ENCODE results near the gene AK8.

Gene AK8

GRCh38 chr9:132826621-132827365 lies 51.3 kb downstream of the AK8 start:
- Mint-ChIP-seq H3K9me3 (no peaks in the 10 kb centered on the region), H3K4me1 (peaks cover 15% of the 10 kb centered on the region), H3K27ac (no peak overlapping the region), H3K4me3 (no peak overlapping the region), H3K27me3 (peaks cover 22% of the 10 kb centered on the region)
- no peak for DNase-seq
- no peak for ATAC-seq

GRCh38 chr9:132826131-132826530 lies 52.0 kb downstream of the AK8 start:
- no peak overlapping the region for H3K27ac Mint-ChIP-seq
- H3K4me1 Mint-ChIP-seq = peaks cover 15% of the 10 kb centered on the region
- H3K27me3 Mint-ChIP-seq = peaks cover 23% of the 10 kb centered on the region
- DNase-seq (no peak), ATAC-seq (no peak)
- no peak overlapping the region for H3K4me3 Mint-ChIP-seq
- H3K9me3 Mint-ChIP-seq = no peaks in the 10 kb centered on the region

- peaks cover 30% of the 10 kb centered on the region for H3K27me3 Mint-ChIP-seq
- DNase-seq (no peak), ATAC-seq (no peak)
- H3K27ac Mint-ChIP-seq = no peak overlapping the region
- no peak overlapping the region for H3K4me3 Mint-ChIP-seq
- H3K4me1 Mint-ChIP-seq = peaks cover 15% of the 10 kb centered on the region
- H3K9me3 Mint-ChIP-seq = no peaks in the 10 kb centered on the region
These were observed 52.7 kb downstream of the AK8 start for GRCh38 chr9:132825430-132825829.

- Mint-ChIP-seq H3K4me3 (no peak overlapping the region), H3K27me3 (peaks cover 35% of the 10 kb centered on the region), H3K9me3 (no peaks in the 10 kb centered on the region), H3K27ac (no peak overlapping the region), H3K4me1 (peaks cover 15% of the 10 kb centered on the region)
- ATAC-seq = no peak
- DNase-seq = no peak
These were observed 53.1 kb downstream of the AK8 start for GRCh38 chr9:132824951-132825350.

GRCh38 chr9:132824151-132824550 lies 53.9 kb downstream of the AK8 start:
- H3K9me3 Mint-ChIP-seq = no peaks in the 10 kb centered on the region
- no peak overlapping the region for H3K27ac Mint-ChIP-seq
- H3K4me1 Mint-ChIP-seq = peaks cover 15% of the 10 kb centered on the region
- no peak for DNase-seq
- H3K4me3 Mint-ChIP-seq = no peak overlapping the region
- no peak for ATAC-seq
- peaks cover 42% of the 10 kb centered on the region for H3K27me3 Mint-ChIP-seq

- H3K4me3 Mint-ChIP-seq = no peak overlapping the region
These were observed 54.5 kb downstream of the AK8 start for GRCh38 chr9:132823370-132824145.

GRCh38 chr9:132820169-132820944 lies 57.7 kb downstream of the AK8 start:
- H3K9me3 Mint-ChIP-seq = no peaks in the 10 kb centered on the region
- H3K27ac Mint-ChIP-seq = no peak overlapping the region
- no peak overlapping the region for H3K4me3 Mint-ChIP-seq
- peaks cover 70% of the 10 kb centered on the region for H3K27me3 Mint-ChIP-seq
- DNase-seq (no peak), ATAC-seq (no peak)
- H3K4me1 Mint-ChIP-seq = peaks cover 15% of the 10 kb centered on the region

More at GRCh38 chr9:132823370-132824145, 54.5 kb downstream of the AK8 start:
- no peak overlapping the region for H3K27ac Mint-ChIP-seq
- ATAC-seq (no peak), DNase-seq (no peak)
- H3K27me3 Mint-ChIP-seq = peaks cover 44% of the 10 kb centered on the region
- H3K9me3 Mint-ChIP-seq = no peaks in the 10 kb centered on the region
- H3K4me1 Mint-ChIP-seq = peaks cover 15% of the 10 kb centered on the region

- H3K27ac Mint-ChIP-seq = no peak overlapping the region
- no peak overlapping the region for H3K4me3 Mint-ChIP-seq
- no peak for ATAC-seq
These were observed 59.5 kb downstream of the AK8 start for GRCh38 chr9:132818588-132818987.

GRCh38 chr9:132814937-132815336 lies 63.1 kb downstream of the AK8 start:
- Mint-ChIP-seq H3K27ac (no peak overlapping the region), H3K9me3 (no peaks in the 10 kb centered on the region), H3K4me1 (no peaks in the 10 kb centered on the region), H3K27me3 (peaks cover 73% of the 10 kb centered on the region), H3K4me3 (no peak overlapping the region)
- DNase-seq (no peak), ATAC-seq (no peak)

More at GRCh38 chr9:132818588-132818987, 59.5 kb downstream of the AK8 start:
- no peak for DNase-seq
- Mint-ChIP-seq H3K9me3 (no peaks in the 10 kb centered on the region), H3K4me1 (peaks cover 8% of the 10 kb centered on the region), H3K27me3 (peaks cover 73% of the 10 kb centered on the region)

GRCh38 chr9:132813115-132813771 lies 64.8 kb downstream of the AK8 start:
- ATAC-seq (no peak), DNase-seq (no peak)
- no peaks in the 10 kb centered on the region for H3K4me1 Mint-ChIP-seq
- no peak overlapping the region for H3K4me3 Mint-ChIP-seq
- H3K27ac Mint-ChIP-seq = no peak overlapping the region
- no peaks in the 10 kb centered on the region for H3K9me3 Mint-ChIP-seq
- peaks cover 78% of the 10 kb centered on the region for H3K27me3 Mint-ChIP-seq

GRCh38 chr9:132811985-132812384 lies 66.1 kb downstream of the AK8 start:
- ATAC-seq = no peak
- no peak for DNase-seq
- Mint-ChIP-seq H3K4me3 (no peak overlapping the region), H3K27ac (no peak overlapping the region), H3K27me3 (peaks cover 79% of the 10 kb centered on the region), H3K9me3 (no peaks in the 10 kb centered on the region), H3K4me1 (no peaks in the 10 kb centered on the region)

GRCh38 chr9:132810314-132810713 lies 67.8 kb downstream of the AK8 start:
- Mint-ChIP-seq H3K4me3 (no peak overlapping the region), H3K27me3 (peaks cover 83% of the 10 kb centered on the region), H3K9me3 (no peaks in the 10 kb centered on the region), H3K4me1 (no peaks in the 10 kb centered on the region), H3K27ac (no peak overlapping the region)
- ATAC-seq (no peak), DNase-seq (no peak)

GRCh38 chr9:132809677-132810271 lies 68.3 kb downstream of the AK8 start:
- DNase-seq = no peak
- no peaks in the 10 kb centered on the region for H3K9me3 Mint-ChIP-seq
- H3K27ac Mint-ChIP-seq = no peak overlapping the region
- no peak for ATAC-seq
- H3K4me3 Mint-ChIP-seq = no peak overlapping the region
- peaks cover 83% of the 10 kb centered on the region for H3K27me3 Mint-ChIP-seq
- H3K4me1 Mint-ChIP-seq = no peaks in the 10 kb centered on the region

GRCh38 chr9:132808645-132809044 lies 69.4 kb downstream of the AK8 start:
- Mint-ChIP-seq H3K9me3 (no peaks in the 10 kb centered on the region), H3K27ac (no peak overlapping the region), H3K4me1 (no peaks in the 10 kb centered on the region), H3K4me3 (no peak overlapping the region), H3K27me3 (peaks cover 85% of the 10 kb centered on the region)
- ATAC-seq (no peak), DNase-seq (no peak)
